Large intestine (tissue), 3 donors: Measurements from ENCODE around the gene FOXK1. TPM values are rescaled to one million over a fixed set of nuclear protein-coding genes. Genes with fewer than 3 reads are reported as not detected.

Source experiments
- DNase-seq, 2 donors: peaks; one replicate each; pipeline versions ENCODE4 v3.0.0 to v3.0.0-alpha.2; 2013
- H3K27ac ChIP-seq: one replicate; pipeline ENCODE4 v1.5.1; 2013; ENCODE audit warnings: low read length
- H3K27me3 ChIP-seq: 2 replicates; pipeline ENCODE4 v1.6.1; 2013; ENCODE audit warnings: low read length; ENCODE audit not compliant: control insufficient read depth, insufficient read depth
- H3K36me3 ChIP-seq: 2 replicates; pipeline ENCODE4 v1.6.1; 2013; ENCODE audit warnings: low read length; ENCODE audit not compliant: control insufficient read depth, insufficient read depth
- H3K4me1 ChIP-seq: one replicate; pipeline ENCODE4 v1.6.1; 2013; ENCODE audit warnings: low read length; ENCODE audit not compliant: control insufficient read depth, insufficient read depth
- H3K4me3 ChIP-seq: one replicate; pipeline ENCODE4 v1.5.1; 2013; ENCODE audit warnings: low read length
- H3K9me3 ChIP-seq: one replicate; pipeline ENCODE4 v1.6.1; 2013; ENCODE audit warnings: mild to moderate bottlenecking, low read depth, low read length, moderate library complexity; ENCODE audit not compliant: control insufficient read depth
- WGBS: methylation state at CpG from one replicate; pipeline ENCODE4 v1.1.5; 2013; ENCODE audit warnings: low lambda C conversion rate; ENCODE audit not compliant: insufficient coverage; 5-methylcytosine and 5-hydroxymethylcytosine counted together
- polyA plus RNA-seq: library from polyadenylated mRNA; unstranded; fragments of 120-200 nt; gene quantifications from one replicate; pipeline ENCODE4 v1.2.1, GENCODE V29; 2013

The FOXK1 gene
- polyA plus RNA-seq, 1 donor = 11.6 TPM

DNA sequence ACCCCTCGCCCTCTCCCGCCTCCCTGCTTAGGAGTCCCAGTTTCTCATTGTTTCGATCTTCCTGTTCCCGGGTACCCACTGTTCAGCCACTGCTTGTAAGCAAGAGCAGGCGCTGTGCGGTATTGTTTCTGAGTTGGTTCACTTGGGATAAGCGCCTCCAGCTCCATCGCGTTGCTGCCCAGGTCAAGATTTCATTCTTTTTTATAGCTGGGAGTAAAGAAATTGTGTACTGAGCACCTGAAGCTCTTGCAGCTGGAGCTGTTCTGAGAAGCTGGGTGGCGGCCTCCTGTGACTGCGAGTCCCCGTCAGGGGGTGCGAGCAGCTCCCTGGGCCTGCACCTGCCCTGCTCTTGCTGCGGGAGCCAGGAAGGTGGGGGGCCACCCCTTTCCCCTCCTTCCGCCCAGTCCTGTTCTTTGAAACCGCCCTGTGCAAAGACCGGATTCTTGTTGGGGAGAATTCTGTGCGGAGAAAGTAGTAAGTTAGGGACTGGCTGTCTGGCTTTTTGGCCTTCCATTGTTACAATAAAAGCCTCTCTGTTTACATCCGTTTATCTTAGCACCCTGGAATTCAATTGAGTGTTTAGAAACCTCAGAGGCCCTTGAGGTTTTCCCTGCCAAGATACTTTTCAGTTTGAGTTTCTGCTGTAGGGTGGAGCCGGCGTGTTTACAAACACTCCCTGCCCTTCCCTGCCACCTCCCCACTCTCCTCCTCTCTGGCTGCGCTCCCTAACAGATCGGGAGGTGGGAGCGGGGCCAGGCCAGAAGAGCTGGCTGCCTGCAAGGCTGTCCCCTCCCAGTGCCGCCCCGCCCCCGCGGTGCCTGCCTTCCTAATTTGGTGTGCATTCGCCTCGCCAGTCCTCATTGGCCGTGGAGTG lies 62.5 kb downstream of the FOXK1 start:
- Histone ChIP-seq H3K36me3 (peaks cover 44% of the 10 kb centered on the region), H3K27ac (peak overlapping the region; percentile 94), H3K9me3 (peaks cover 2% of the 10 kb centered on the region), H3K4me1 (peaks cover 59% of the 10 kb centered on the region), H3K27me3 (no peaks in the 10 kb centered on the region), H3K4me3 (peak overlapping the region; percentile 10)
- no CpG with 5 or more reads among the region's 31 CpGs for WGBS
- DNase-seq = peak; percentile 88 to 96

DNA sequence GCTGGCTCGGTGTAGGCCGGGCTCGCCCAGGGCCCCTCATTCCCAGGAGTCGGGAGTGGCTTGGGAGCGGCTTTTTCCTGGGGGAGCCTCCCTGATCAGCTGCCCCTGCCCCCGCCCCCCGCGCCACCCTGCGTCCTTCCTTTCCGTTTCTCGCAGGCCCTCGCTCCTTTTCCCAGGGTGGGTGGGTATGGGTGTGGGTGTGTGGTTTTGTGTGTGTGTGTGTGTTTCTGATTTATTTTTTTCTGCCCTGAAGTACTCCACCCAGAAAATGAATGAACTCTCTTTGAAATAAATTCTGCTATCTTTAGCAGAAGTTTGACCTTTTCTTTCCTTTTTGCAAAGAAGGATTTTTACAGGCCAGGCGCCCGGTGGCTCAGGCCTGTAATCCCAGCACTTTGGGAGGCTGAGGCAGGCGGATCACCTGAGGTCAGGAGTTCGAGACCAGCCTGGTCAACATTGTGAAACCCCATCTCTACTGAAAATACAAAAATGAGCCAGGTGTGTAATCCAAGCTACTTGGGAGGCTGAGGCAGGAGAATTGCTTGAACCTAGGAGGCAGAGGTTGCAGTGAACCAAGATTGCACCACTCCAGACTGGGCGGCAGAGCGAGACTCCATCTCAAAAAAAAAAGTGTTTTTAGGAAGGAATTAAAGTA lies 63.3 kb downstream of the FOXK1 start:
- H3K36me3 ChIP-seq = peaks cover 47% of the 10 kb centered on the region
- 50% methylated on average over 2 of the region's 18 CpGs for WGBS
- H3K4me3 ChIP-seq = peak overlapping the region; percentile 10
- peaks cover 56% of the 10 kb centered on the region for H3K4me1 ChIP-seq
- peak overlapping the region; percentile 94 for H3K27ac ChIP-seq
- no peaks in the 10 kb centered on the region for H3K27me3 ChIP-seq
- no peak for DNase-seq
- peaks cover 2% of the 10 kb centered on the region for H3K9me3 ChIP-seq

DNA sequence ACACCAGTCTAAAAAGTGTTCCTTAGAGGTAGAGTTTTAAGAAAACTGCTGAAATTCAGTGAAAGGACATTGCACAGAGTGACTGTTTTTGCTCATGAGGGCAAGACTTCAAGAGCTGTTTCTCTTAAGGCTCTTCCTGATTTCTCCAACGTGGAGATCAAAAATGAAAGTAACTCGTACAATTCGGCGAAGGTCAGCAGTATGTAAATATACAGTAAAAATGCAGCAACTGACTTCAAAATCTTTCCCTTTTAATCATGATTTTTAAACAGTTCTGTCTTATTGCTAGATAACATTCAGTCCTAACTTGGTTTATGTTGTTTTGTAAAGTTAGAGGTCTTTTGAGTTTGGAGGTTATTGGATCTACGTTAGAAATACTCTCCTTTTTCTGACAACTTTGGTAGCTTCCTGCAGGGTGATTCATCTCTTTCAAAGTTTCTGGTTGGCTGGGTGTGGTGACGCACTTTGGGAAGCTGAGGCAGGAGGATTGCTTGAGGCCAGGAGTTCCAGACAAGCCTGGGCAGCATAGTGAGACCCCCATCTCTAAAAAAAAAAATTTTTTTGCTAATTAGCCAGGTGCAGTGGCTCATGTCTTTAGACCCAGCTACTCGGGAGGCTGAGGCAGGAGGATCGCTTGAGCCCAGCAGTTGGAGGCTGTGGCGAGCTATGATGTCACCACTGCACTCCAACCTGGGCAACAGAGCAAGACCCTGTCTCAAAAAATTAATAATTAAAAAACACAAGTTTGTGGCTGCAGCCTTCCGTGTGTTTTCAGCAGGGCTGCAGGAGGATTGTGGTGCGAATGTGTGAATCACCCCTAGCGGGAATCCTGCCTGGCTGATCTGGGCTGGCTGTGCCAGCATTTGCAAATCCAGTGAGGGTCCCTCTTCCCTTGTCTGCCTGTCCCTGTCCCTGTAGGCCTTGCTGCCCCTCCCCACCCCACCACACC lies 64.2 kb downstream of the FOXK1 start:
- Histone ChIP-seq H3K36me3 (peaks cover 44% of the 10 kb centered on the region), H3K4me1 (peaks cover 56% of the 10 kb centered on the region), H3K27ac (peak overlapping the region; percentile 94), H3K27me3 (no peaks in the 10 kb centered on the region), H3K9me3 (peaks cover 2% of the 10 kb centered on the region), H3K4me3 (no peak overlapping the region)
- peak in 1 of 2 donors; percentile 89 for DNase-seq
- WGBS = no CpG with 5 or more reads among the region's 12 CpGs

DNA sequence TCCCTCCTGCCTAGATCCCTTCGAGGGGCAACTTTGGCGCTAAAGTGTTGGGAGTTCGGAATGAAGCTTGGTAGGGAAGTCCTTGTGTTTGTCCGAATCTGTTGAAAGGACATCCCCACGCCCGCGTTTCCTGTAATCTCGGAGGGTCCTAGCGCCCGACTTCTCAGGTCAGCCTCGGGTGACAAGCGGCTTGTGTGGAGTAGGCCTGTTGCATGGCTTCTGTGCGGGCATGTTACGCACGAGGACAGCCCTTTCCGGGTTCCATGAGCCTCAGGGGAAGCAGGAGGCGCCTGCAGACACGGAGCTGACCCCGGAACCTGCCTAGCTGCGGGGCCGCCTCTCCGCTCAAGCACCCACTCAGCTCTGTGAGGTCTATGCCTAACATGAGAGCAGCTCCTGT lies 64.9 kb downstream of the FOXK1 start:
- H3K9me3 ChIP-seq = peaks cover 2% of the 10 kb centered on the region
- WGBS = no CpG with 5 or more reads among the region's 22 CpGs
- H3K27ac ChIP-seq = peak overlapping the region; percentile 94
- H3K4me3 ChIP-seq = no peak overlapping the region
- H3K4me1 ChIP-seq = peaks cover 52% of the 10 kb centered on the region
- H3K36me3 ChIP-seq = peaks cover 41% of the 10 kb centered on the region
- DNase-seq = no peak
- no peaks in the 10 kb centered on the region for H3K27me3 ChIP-seq

DNA sequence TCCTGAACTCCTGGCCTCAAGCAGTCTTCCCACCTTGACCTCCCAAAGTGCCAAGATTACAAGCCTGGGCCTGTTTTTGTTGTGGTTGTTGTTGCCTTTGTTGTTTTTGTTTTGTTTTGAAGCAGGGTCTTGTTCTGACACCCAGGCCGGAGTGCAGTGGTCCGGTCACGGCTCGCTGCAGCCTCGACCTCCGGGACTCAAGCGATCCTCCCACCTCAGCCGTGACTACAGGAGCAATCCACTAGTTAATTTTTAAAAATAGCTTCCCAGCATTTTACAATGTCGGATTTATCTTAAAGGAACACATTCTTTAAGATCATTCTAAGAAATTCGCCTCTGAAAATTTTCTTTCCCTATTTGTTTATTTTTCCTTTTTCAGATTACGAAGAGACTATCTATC lies 65.7 kb downstream of the FOXK1 start:
- peaks cover 51% of the 10 kb centered on the region for H3K4me1 ChIP-seq
- H3K27me3 ChIP-seq = no peaks in the 10 kb centered on the region
- WGBS = 21% methylated on average over 2 of the region's 11 CpGs
- peaks cover 40% of the 10 kb centered on the region for H3K36me3 ChIP-seq
- DNase-seq = peak in 1 of 2 donors; percentile 52
- H3K9me3 ChIP-seq = peaks cover 2% of the 10 kb centered on the region
- H3K4me3 ChIP-seq = no peak overlapping the region
- H3K27ac ChIP-seq = peak overlapping the region; percentile 94

DNA sequence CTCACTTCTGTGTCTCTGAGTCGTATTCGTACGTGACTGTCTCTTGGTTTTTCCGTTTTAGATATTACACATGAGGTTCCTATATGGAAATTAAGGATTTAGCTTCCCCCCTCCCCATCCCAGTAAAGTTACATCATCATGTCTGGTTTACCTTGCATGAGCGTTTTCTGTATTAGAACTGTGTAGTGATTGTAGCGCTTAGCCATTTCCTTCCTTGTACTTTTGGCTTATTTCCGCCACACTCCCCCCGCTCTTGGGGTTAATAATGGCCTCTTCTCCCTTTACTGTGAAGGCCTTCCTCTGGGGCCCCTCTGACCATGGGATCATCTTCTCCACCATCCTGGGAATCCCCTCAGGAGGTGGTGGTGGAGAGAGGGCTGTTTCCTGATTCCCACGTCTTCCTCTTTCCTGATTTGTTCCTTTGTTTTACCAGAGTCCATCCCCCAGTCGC lies 66.2 kb downstream of the FOXK1 start:
- peak overlapping the region; percentile 94 for H3K27ac ChIP-seq
- peaks cover 50% of the 10 kb centered on the region for H3K4me1 ChIP-seq
- no peaks in the 10 kb centered on the region for H3K27me3 ChIP-seq
- H3K9me3 ChIP-seq = peaks cover 2% of the 10 kb centered on the region
- peaks cover 42% of the 10 kb centered on the region for H3K36me3 ChIP-seq
- 60% methylated on average over 2 of the region's 10 CpGs for WGBS
- no peak for DNase-seq
- H3K4me3 ChIP-seq = no peak overlapping the region

DNA sequence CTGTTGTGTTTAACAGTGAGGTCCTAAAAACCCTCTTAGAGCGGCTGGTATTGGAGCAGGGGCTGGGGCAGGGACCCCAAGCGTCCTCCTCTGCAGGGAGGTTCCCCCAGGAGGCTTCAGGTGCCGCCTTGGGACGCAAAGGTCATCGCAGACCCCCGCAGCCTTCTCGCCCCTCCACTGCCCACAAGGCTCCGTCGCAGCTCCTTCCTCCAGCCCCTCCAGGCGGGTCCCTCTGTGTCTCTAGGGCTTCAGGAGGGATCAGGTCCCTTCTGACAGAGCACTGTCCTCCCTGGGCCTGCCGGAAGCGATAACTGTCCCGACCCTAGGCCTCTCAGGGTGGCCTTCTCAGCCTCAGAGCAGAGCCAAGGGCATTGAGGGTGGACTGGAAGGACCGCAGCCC lies 67.3 kb downstream of the FOXK1 start:
- peaks cover 46% of the 10 kb centered on the region for H3K36me3 ChIP-seq
- DNase-seq = no peak
- no peaks in the 10 kb centered on the region for H3K9me3 ChIP-seq
- no CpG with 5 or more reads among the region's 14 CpGs for WGBS
- no peak overlapping the region for H3K27ac ChIP-seq
- no peak overlapping the region for H3K4me3 ChIP-seq
- H3K4me1 ChIP-seq = peaks cover 42% of the 10 kb centered on the region
- no peaks in the 10 kb centered on the region for H3K27me3 ChIP-seq

DNA sequence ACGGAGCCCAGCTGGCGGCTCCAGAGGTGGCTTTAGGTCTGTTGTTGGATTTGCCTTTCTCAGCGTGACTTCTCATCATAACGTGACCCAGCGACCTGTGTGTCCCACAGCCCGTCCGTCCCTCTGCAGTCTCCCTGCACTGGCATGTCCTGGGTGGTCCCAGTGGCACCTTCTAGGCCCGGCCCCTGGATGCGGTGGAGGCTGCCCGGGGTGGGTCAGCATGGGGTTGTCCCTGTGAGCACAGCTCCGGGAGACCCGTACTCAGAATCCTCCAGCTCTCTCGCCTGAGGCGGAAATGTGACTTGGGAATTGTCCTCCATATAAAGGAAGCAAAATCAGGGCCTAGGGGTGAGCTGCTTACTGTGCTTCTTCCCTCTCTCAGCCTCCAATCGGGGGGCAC lies 67.7 kb downstream of the FOXK1 start:
- no peak for DNase-seq
- Histone ChIP-seq H3K27ac (no peak overlapping the region), H3K9me3 (no peaks in the 10 kb centered on the region), H3K4me3 (no peak overlapping the region), H3K36me3 (peaks cover 51% of the 10 kb centered on the region), H3K27me3 (no peaks in the 10 kb centered on the region), H3K4me1 (peaks cover 38% of the 10 kb centered on the region)
- no CpG with 5 or more reads among the region's 15 CpGs for WGBS

DNA sequence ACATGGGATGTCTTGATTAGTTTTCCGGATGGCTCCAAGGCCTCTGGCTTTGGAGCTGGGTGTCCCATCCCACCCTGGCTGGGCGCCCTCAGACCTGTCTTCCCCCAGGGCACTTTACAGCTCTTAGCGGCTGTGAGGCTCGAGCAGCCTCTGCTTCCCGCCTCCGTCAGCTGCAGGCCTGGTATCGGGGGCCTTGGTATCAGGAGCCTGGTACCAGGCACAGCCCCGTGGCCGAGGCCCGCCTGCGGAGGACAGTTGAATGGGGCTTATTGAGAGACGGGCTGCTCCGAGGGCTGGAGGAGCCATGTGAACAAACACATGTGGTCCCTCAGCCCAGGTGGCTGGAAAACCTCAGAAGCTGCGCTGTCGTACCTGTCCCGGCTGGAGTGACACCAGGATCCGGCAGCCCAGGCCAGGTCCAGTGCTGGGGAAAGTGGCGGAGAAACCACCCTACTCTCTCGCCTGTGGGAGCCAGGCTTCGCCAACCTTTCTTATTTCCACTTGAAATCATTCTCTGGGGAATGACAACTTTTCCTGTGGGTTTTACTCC lies 69.4 kb downstream of the FOXK1 start:
- H3K27ac ChIP-seq = no peak overlapping the region
- H3K27me3 ChIP-seq = no peaks in the 10 kb centered on the region
- DNase-seq = no peak
- no peak overlapping the region for H3K4me3 ChIP-seq
- H3K9me3 ChIP-seq = no peaks in the 10 kb centered on the region
- H3K4me1 ChIP-seq = peaks cover 27% of the 10 kb centered on the region
- peaks cover 67% of the 10 kb centered on the region for H3K36me3 ChIP-seq
- WGBS = no CpG with 5 or more reads among the region's 20 CpGs
